C4-2B (cell line): ENCODE results near the gene PAGE4.
A peak's percentile ranks its signal among the peaks of the same experiment; 100 is the strongest.

Experiments used
- H3K27ac ChIP-seq: fragments of 450-650 bp; 2 replicates; pipeline ENCODE4 v1.5.1; 2017
- CTCF ChIP-seq: fragments of 450-650 bp; conservative IDR thresholded peaks from 2 replicates; pipeline ENCODE4 v1.5.1; 2017; ENCODE audit warnings: mild to moderate bottlenecking
- ZFX ChIP-seq: fragments of 450-650 bp; IDR thresholded peaks from 2 replicates; pipeline ENCODE4 v1.6.1; 2017

PAGE4 gene

GRCh38 chrX:49868739-49869138, 39.6 kb downstream of the PAGE4 start:
- TF ChIP-seq CTCF, result no peak
- TF ChIP-seq ZFX, result no peak
- no peak overlapping the region for H3K27ac ChIP-seq

GRCh38 chrX:49876750-49877149, 47.6 kb downstream of the PAGE4 start:
- TF ChIP-seq ZFX (no peak), CTCF (peak; percentile 64)
- H3K27ac ChIP-seq, result no peak overlapping the region

- H3K27ac ChIP-seq, result peak overlapping the region; percentile 79; the same call in 1 of the 2 replicates
- no peak for TF ChIP-seq CTCF
- TF ChIP-seq ZFX, result no peak
Measured at GRCh38 chrX:49877397-49878101, 48.4 kb downstream of the PAGE4 start.

- peak overlapping the region; percentile 79 for H3K27ac ChIP-seq
- TF ChIP-seq ZFX (0 out of 2 replicates have a peak, but pooled peaks have one; percentile 8), CTCF (no peak)
Measured at GRCh38 chrX:49878128-49878833, 49.2 kb downstream of the PAGE4 start.

- peak within 1 kb of the TSS; percentile 79 for H3K27ac ChIP-seq
- TF ChIP-seq ZFX (no peak), CTCF (peak; percentile 54)
Measured at GRCh38 chrX:49878834-49879655, 49.9 kb downstream of the PAGE4 start, which contains the start of gene USP27X. USP27X (plus strand) TSS chrX:49879484; CDS start chrX:49880308, 824 bp downstream.

GRCh38 chrX:49879656-49880277, 50.7 kb downstream of the PAGE4 start:
- TF ChIP-seq ZFX, result peak; percentile 25; the same call in 1 of the 2 replicates
- no peak for TF ChIP-seq CTCF
- H3K27ac ChIP-seq, result peak overlapping the region; percentile 79
